Dedifferentiated amniotic fluid mesenchymal stem cell (primary cell): ENCODE data around the gene TEX53.

Experiments used
- DNase-seq: peaks from one replicate; pipeline ENCODE4 v3.0.0-alpha.2; 2016; ENCODE audit errors: extremely low spot score

The TEX53 gene

DNA sequence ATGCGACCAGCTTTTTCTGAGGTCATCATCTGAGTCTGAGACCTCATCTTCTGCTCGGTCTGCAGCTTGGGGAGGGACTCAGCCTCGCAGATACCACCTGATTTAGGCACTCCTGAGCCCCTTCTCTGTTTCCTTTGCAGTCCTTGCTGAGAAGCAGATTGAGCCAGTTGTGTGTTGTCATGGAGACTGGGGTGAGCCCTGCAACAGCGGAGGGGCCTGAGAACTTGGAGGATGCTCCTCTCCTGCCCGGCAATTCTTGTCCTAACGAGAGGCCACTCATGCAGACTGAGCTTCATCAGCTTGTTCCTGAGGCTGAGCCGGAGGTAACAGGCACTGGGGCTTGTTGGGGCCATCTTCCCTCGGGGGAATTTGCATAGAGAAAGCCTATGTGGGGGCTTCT lies 19.2 kb downstream of the TEX53 start:
- no peak for DNase-seq

DNA sequence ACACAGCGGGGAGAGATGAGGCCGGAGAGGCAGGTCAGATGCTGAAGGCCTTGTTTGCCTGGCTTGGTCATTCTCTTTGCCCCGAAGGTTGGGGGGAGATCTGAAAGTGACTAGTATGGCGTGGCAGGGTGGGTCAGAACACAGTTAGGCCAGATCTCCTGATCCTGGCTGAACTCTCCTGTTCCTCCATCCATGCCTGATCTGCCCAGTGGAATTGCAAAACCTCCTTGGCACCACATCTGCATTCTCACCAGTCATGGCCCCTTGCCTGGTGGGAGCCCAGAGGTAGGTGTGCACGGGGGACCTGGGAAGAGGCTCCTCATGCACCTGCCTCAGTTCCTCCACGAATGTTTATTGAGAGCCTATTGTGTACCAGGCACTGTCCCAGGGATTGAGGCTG lies 23.2 kb downstream of the TEX53 start:
- DNase-seq = no peak

DNA sequence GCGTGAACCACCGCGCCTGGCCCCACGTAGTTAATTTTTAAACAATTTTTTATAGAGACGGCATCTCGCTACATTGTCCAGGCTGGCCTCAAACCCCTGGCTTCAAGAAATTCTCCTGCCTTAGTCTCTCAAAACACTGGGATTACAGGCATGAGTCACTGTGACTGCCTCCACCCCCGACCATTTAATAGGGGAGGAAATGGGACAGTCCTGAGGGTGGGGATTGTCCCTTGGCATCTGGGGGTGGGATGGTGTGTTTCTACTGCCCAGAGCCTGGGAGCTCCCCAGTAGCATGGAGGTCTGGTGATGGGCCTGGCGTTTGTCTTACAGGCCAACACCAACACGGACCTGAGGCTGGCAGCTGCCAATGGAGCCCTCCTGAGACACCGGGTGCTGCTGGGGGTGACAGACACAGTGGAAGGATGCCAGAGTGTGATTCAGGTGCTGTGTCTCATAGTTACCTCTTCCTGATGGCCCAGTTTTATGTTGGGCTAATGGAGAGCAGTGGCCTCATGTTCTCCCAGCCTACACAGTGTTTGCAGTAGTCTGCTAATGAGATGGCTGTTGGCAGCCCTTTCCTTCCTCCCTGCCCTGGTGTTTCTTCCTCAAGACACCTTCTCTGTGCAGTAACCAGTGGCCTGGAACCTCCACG lies 24.0 kb downstream of the TEX53 start:
- no peak for DNase-seq

DNA sequence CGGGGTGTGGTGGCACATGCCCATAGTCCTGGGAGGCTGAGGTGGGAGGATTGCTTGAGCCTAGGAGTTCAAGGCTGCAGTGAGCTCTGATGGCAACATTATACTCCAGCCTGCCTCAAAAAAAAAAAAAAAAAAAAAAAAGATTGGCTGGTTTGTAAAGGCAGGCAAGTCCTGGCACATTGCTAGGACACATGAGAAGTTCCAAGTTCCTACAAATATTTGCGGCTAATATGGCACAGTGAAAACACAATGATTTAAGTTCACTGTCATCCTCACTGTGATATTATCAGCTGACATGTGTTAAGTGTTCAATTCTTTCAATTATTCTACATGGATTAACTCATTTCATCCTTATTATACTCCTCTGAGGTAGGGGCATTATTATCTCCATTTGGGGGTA lies 26.4 kb downstream of the TEX53 start:
- no peak for DNase-seq

DNA sequence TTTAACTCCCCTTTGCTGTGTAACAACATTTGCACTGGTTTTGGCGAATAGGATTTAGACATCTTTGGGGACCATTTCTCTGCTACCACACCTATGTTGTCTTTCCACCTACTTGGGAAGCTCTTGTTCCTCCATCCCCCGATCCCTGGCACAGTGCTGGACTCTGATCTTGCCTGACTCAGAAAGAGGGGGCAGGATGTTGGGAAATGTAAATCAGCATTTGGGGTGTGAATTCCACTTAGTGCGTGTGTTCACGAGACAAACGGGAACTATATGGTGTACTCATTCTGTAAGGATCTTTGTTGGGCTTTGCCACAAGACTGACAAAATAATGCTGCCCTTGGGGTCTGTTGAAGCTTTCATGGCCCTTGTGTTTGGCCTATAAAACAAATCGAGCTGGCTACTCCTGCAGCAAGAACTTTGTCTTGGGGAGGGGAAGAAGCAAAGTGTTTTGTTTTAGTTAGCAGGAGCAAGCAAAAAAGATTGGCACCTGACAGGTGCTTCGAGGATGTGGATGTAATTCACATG lies 28.0 kb downstream of the TEX53 start:
- no peak for DNase-seq

DNA sequence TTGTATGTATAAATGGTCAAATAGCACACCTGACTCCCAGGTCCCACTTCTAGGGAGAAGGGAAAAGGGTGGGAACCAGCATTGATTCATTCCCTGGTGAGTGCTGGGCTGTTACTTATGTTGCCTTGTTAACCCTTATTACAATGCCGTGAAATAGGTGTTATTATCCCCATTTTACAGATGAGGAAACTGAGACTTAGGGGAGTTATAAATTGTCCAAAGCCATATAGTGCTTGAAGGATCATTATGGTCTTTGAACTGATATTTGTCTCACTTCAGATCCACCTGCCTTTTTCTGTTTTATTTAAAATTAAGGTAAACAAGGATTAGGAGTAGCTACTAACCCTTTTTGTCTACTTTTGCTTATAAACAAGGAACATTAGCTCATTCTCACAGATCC lies 30.1 kb downstream of the TEX53 start:
- no peak for DNase-seq

DNA sequence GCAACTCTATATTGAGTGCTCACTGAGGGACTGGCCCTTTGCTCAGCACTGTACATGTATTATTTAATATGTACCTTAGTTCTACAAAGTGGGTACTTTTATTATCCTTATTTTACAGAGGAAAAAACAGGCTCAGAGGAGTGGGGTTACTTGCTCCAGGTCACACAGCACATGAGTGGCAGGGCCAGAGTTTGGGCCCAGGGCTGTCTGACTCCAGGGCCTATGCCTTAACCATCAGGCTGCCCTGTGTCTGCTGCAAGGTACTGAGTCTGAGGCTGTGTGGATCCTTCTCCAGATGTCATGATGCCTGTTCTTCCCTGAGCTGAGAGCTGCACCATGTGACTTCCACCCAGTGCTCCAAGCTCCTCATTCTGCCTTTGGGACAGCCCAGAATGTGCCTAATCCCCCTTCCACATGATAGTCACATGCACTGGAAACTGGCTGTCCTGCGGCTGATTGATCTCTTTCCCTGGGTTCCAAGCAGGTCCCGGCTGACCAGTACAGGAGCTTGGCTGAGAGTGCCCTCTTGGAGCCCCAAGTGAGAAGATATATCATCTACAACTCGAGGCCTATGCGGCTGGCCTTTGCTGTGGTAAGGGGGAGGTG lies 31.1 kb downstream of the TEX53 start:
- no peak for DNase-seq

DNA sequence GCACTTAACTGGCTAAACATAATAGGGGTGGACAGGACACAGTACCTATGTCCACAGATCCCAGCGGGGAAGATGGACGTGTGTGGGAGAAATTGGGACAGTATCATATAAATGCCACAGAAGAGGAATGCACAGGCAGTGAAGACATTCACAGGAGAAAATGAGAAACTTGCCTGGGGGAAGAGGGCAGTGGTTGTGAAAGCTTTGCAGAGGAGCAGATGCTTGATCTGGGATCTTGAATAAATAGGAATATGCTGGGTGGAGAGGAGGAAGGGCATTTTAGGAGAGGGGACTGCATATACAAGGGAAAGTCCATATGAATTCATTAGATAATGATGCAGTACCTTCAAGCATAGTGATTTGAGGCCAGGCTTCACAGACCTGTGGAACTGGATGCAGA lies 32.9 kb downstream of the TEX53 start:
- no peak for DNase-seq

DNA sequence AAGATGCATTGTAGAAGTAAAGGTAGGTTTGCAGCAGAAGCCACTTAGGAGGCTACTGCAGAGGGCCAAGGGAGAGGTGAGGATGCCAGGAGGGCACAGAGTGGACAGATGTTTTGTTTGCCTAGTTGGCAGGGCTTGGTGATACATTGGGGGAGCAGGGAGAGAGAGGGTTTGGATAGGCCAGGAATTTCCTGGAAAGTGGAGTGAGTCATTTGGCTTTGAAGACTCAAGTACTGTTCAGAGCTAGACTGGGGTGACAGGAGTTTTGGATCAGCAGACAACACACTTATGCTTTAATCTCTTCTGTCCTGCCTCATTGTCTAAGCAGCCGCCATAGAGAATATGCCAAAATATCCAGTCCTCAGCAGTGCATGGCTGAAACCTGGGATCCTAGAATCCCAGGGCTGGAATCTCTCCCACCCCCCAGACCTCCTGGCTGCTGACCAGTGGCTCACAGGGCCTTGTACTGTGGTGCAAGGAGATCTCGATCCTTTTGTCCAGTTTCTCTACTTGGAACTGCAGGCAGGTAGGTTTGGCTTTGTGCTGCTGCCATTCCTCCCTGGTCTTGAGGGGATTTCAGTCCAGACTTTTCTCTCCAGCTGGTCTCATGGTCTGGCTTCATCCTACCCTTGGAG lies 35.5 kb downstream of the TEX53 start:
- DNase-seq = peak; percentile 35

DNA sequence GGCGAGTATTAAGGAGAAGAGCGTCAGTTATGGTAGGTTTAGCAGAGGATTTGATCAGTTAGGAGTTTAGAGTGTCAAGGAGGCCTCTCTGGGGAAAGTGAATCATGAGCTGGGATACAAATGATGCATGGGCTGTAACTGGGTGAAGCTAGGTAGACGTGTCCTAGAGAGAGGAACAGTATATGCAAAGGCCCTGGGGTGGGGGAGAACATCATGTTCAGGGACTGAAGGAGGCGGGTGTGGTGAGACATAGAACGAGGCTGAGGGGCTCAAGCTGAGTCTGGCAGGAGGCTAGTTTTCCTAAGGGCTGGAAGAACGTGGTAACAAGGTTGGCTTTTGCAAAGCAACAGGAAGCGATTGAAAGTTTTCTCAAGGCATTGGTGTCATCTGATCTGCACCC lies 36.0 kb downstream of the TEX53 start:
- no peak for DNase-seq

DNA sequence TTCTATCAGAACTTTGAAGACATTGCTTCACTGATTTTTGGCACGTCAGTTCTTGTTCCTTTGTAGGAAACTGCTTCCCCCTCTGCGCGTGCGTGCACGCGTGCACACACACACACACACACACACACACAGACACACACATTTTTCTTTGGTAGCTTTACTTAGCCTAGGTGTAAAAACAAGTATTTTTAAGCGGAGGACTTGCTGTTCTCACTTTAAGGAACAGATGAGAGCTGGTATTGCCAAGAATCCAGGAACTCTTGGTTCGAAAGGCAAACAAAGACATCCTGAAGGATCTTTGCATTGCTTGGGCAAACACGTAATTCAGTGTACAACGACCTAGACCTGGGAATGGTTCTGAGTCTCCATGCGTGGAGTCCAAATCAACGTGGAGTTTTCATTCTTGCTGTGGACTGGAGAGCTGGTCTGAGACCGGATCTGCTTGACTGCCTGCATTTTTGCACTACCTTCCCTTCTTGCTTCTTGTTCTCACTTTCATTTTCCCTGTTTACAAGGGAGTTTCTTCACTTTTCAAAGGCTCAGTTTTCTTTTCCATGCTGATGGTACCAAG lies 38.3 kb downstream of the TEX53 start:
- DNase-seq = no peak

DNA sequence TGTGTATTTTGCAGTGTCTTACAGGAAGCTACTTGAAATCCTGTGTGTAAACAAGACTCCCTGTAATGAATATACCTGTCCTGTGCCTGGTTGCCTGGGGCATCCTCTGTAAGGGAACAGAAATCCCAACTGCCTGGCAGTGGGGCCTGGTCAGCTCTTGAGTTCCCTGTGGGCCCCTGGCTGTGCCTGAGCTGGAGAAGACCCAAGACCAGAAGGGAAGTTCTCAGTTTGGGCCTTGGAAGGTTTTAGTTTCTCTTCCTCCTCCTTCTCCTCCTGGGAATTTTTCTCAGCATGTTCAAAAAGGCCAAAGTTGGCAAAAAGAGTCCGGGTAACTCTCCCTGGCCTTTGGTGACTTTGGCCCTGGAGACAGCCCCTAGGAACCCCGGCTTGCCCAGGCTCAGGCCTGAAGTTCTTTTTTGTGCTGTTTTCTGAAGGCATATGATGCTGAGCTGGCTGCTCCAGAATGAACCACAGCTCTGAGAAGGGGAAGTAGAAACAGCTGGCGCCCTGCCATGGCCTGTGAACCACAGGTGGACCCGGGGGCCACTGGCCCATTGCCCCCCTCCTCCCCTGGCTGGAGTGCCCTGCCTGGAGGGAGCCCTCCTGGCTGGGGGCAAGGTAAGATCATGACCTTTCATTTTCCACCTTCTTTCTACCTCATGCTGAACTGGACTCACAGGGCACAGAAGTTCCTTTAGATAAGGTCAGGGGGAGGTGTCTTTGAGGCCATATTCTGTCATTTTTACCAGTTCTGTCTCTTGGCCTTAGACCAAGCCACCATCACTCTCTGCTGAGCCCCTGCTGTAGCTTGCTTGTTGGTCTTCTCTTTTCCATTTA lies 40.7 kb downstream of the TEX53 start:
- no peak for DNase-seq

DNA sequence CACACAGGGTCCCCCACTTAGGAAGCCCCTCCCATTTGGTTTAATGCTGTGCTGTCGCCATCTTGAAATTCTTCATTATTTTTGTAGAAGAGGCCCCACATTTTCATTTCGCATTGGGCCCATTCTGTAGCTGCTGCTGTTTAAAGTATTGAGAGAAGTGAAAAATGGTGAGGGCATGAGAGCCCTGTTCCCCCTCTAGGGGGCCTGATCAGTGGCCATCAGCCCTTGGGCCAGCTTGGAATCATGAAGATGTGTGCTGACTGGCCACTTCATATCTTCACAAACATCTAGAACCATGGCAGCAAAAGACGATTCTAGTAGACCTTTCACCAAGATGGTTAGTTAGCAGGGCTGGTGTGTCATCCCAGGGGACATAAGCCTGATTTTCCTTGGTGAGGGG lies 43.2 kb downstream of the TEX53 start:
- DNase-seq = no peak

DNA sequence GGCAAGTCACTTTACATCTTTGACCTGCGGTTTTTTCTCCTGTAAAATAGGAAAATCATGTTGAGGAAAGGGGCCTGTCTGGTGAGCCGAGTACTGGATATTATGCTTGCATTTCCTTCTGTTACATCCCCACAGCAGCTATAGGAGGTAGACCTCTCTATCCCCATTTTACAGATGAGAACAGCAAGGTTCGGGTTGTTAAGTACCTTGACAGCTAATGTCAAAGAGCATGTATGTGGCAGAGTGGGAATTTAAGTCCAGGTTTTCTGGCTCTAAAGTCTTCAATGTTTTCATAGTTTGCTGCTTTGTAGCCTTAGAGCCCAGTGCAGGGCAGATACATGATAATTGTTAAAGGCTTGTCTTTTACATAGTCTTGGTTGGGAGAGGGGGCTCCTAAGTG lies 43.7 kb downstream of the TEX53 start:
- DNase-seq = no peak

DNA sequence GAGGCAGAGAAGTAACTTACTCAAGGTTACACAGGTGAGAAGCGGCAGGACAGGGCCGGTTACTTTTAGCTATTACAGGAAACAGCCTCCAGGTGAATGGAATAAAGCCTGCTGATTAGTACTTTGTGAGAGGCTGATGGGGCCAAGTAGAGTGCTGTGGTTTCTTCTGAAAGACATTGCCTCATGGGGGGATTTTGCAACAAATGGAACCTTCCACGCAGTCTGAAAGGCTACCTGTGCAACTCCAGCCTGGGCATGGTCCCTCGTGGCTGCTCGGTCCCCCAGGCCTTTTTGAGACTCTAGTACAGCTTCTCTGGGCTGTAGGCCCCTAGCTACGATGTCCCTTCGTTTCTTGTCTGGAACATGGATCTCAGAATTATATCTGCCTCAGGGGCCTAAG lies 44.5 kb downstream of the TEX53 start:
- no peak for DNase-seq

DNA sequence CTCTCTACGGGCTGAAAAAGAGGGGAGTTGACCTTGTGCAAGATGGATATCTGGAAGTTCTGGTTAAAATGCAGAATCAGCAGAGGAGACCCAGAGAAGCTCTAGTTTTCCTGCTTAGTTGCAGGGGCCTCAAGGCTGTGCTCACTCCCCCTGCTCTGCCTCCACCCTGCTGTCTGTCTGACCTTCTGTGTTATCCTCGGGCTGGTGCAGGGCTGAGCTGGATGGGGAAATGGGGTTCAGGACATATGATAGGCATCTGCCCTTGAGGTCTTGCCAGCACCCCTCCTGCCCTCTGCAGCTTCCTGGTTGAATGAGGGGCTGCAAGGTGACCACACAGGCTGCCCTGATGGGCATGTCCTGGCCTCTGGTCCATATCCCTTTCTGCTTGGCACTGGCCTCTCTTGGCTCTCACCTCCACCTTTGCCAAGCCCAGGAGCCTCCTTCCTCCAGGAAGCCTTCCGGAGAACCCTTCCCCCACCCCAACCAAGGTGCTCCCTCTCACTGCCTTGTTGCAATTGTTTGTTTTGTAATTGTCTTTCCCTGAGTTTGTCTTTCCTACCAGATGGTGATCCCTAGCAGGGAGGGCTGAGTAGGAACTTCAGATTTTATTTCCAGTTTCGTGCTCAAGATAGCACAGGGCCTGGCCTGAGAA lies 45.2 kb downstream of the TEX53 start:
- no peak for DNase-seq

DNA sequence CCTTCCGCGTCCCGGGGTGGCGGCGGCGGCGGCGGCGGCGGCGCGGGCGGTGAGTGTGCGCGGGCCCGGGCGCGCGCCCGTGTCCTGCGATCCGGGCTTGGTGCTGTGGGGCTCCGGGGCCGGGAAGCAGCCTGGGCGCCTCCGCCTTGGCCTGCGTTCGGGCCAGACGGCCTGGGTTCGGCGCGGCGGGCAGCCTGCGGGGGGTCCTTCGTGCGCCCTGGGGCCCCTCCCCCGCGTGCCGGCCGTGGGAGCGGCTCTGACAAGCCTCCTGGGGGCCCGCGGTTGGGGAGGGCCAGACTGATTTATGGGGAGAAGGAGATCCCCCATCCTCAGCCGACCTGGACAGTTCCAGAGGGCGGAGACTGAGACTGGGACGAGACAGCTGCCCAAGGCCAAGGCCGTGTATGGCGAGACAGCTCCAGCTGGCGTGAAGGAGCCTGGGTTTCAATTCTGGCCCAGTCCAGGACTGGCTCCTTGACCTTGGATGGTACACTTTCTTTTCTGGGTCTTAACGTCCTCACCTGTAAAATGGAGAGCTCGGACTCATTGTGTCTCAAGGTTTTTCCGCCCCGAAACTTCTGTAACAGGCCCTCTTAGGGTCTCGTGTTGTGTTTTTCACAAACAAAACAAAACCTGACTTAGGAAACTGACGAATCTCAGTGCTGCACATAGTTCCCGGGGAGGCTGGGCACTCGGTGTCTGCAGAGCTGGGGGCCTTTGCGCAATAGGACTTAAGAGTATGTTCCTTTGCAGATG lies 45.9 kb downstream of the TEX53 start:
- peak; percentile 49 for DNase-seq

DNA sequence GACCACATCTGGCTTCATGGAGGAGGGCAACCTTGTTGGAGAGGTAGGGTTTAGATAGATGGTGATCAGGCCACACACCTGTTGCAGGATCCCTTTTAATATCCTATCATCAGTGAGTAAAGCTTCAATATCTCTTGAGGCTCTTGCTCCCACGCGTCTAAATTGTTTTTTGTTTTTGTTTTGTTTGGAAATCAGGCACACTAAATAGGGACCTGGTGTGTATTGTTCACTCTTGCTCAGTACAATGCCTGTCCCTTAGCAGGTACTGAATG lies 49.1 kb downstream of the TEX53 start:
- no peak for DNase-seq

DNA sequence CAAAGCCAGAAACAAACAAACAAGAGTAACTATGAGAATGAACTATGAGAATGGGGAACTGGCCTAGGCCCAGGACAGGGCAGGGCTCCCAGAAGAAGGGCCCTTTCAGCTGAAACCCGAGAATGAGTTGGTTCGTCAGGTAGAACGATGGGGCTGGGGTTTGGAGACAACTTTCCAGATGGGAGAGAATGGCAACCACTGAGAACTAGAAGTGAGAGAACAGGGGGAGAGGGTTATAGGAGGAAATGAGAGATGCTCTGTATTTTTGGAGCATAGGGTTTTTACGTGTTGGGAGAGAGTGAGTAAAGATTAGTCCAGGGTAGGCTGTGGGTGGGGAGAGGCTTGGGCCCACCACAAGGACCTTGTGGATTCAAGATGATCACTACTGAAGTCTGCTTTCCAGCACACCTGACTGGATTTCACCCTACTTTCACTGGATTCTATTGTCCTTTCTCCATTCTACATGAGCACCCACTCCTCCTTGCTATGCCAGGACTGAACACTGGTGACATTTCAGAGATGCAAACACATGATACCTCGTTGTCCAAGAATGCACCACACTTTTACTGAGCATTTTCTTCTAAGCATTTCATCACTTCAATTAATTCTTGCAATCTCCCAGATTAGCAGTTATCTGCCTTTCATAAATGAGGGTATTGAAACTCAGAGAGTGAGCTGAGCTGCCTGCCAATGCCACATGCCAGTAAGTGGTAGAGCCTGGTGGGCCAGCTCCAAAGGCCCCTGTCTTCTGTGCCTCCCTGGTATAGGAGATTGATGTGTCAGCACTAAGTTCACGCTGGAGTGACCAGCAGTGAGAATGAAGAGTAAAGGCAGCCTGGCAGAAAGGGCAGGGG lies 49.7 kb downstream of the TEX53 start:
- DNase-seq = no peak

DNA sequence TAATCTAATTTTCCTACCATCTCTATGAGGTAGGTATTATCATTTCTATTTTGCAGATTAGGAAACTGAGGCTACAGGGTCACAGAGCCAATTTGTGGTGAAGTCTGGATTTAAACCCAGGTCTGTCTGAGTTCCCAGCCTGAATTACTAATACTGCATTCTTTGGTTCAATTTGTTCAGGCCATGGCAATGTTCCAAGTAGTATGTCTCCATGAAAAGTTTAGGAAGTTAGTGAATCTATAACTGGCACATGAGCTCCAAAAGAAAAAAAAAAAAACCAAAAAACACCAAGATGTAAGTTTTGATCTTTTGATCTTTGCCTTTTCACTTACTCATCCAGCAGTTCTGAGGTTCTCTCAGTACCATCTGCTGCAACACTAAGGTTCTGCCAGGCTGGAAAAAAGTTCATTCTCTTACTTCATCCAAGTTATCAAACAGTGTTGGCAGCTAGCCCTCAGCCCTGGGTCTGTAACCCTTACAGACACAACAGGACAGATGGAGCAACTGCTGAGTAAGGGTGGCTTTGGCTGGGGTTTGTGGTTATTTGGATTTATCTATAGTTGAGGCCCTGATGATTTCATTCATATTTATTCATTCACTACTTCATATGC lies 50.9 kb downstream of the TEX53 start:
- peak; percentile 56 for DNase-seq
